ENCODE measurements around the gene LMNTD2. TPM values are rescaled to one million over a fixed set of nuclear protein-coding genes. Genes with fewer than 3 reads are reported as not detected.

The LMNTD2 gene
- total and polyA plus RNA-seq, 2 of the 13 experiments (the other 11 are each of a cell fraction or from before 2014, with no cell fraction given), result 1.1 to 3.1 TPM

GRCh38 chr11:561148-562003 lies 838 bp upstream of the LMNTD2 start (continued):
- TF ChIP-seq ZNF569 (CRISPR knock-in tag; IDR thresholded peaks at IDR 0.05; ENCODE audit: borderline replicate concordance), result no peak
- 0 out of 2 replicates have a peak, but pooled peaks have one; percentile 17 for TF ChIP-seq HMG20B (CRISPR knock-in tag; conservative IDR thresholded peaks at IDR 0.05)
- TF ChIP-seq ISL2 (CRISPR knock-in tag; IDR thresholded peaks at IDR 0.05), result 0 out of 2 replicates have a peak, but pooled peaks have one; percentile 39
- TF ChIP-seq, protein P1, sequence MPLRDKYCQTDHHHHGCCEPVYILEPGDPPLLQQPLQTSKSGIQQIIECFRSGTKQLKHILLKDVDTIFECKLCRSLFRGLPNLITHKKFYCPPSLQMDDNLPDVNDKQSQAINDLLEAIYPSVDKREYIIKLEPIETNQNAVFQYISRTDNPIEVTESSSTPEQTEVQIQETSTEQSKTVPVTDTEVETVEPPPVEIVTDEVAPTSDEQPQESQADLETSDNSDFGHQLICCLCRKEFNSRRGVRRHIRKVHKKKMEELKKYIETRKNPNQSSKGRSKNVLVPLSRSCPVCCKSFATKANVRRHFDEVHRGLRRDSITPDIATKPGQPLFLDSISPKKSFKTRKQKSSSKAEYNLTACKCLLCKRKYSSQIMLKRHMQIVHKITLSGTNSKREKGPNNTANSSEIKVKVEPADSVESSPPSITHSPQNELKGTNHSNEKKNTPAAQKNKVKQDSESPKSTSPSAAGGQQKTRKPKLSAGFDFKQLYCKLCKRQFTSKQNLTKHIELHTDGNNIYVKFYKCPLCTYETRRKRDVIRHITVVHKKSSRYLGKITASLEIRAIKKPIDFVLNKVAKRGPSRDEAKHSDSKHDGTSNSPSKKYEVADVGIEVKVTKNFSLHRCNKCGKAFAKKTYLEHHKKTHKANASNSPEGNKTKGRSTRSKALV (CRISPR knock-in tag; IDR thresholded peaks at IDR 0.05), result 0 out of 2 replicates have a peak, but pooled peaks have one; percentile 7
- TF ChIP-seq MTF1 (CRISPR knock-in tag; IDR thresholded peaks at IDR 0.05), result no peak
- TF ChIP-seq ZNF362 (CRISPR knock-in tag; IDR thresholded peaks at IDR 0.05; ENCODE audit: borderline replicate concordance), result no peak
- 0 out of 2 replicates have a peak, but pooled peaks have one; percentile 41 for TF ChIP-seq SALL2 (CRISPR knock-in tag; IDR thresholded peaks at IDR 0.05)
- TF ChIP-seq TAF1 (CRISPR knock-in tag; IDR thresholded peaks at IDR 0.05), result peak; percentile 50; the same call in 1 of the 2 replicates
- peak; percentile 72 for TF ChIP-seq RBFOX2 (IDR thresholded peaks at IDR 0.05; ENCODE audit: low read depth, low read length)
- TF ChIP-seq PRDM15 (CRISPR knock-in tag; IDR thresholded peaks at IDR 0.05), result no peak; the same call in 1 of the 2 replicates
- TF ChIP-seq ZNF776 (CRISPR knock-in tag; IDR thresholded peaks at IDR 0.05), result 0 out of 2 replicates have a peak, but pooled peaks have one; percentile 19
- TF ChIP-seq, protein P2, sequence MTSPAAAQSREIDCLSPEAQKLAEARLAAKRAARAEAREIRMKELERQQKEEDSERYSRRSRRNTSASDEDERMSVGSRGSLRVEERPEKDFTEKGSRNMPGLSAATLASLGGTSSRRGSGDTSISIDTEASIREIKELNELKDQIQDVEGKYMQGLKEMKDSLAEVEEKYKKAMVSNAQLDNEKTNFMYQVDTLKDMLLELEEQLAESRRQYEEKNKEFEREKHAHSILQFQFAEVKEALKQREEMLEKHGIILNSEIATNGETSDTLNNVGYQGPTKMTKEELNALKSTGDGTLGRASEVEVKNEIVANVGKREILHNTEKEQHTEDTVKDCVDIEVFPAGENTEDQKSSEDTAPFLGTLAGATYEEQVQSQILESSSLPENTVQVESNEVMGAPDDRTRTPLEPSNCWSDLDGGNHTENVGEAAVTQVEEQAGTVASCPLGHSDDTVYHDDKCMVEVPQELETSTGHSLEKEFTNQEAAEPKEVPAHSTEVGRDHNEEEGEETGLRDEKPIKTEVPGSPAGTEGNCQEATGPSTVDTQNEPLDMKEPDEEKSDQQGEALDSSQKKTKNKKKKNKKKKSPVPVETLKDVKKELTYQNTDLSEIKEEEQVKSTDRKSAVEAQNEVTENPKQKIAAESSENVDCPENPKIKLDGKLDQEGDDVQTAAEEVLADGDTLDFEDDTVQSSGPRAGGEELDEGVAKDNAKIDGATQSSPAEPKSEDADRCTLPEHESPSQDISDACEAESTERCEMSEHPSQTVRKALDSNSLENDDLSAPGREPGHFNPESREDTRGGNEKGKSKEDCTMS (CRISPR knock-in tag; conservative IDR thresholded peaks at IDR 0.05), result no peak
- TF ChIP-seq HOXD1 (CRISPR knock-in tag; IDR thresholded peaks at IDR 0.05), result no peak
- TF ChIP-seq, protein P3, sequence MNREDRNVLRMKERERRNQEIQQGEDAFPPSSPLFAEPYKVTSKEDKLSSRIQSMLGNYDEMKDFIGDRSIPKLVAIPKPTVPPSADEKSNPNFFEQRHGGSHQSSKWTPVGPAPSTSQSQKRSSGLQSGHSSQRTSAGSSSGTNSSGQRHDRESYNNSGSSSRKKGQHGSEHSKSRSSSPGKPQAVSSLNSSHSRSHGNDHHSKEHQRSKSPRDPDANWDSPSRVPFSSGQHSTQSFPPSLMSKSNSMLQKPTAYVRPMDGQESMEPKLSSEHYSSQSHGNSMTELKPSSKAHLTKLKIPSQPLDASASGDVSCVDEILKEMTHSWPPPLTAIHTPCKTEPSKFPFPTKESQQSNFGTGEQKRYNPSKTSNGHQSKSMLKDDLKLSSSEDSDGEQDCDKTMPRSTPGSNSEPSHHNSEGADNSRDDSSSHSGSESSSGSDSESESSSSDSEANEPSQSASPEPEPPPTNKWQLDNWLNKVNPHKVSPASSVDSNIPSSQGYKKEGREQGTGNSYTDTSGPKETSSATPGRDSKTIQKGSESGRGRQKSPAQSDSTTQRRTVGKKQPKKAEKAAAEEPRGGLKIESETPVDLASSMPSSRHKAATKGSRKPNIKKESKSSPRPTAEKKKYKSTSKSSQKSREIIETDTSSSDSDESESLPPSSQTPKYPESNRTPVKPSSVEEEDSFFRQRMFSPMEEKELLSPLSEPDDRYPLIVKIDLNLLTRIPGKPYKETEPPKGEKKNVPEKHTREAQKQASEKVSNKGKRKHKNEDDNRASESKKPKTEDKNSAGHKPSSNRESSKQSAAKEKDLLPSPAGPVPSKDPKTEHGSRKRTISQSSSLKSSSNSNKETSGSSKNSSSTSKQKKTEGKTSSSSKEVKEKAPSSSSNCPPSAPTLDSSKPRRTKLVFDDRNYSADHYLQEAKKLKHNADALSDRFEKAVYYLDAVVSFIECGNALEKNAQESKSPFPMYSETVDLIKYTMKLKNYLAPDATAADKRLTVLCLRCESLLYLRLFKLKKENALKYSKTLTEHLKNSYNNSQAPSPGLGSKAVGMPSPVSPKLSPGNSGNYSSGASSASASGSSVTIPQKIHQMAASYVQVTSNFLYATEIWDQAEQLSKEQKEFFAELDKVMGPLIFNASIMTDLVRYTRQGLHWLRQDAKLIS (CRISPR knock-in tag; IDR thresholded peaks at IDR 0.05), result no peak

All from HepG2 (cell line).